HG02759 (cell line): ENCODE results near the gene NRBP1.

Experiments
- ATAC-seq: cut with Tn5 transposase; IDR thresholded peaks from one replicate; pipeline ENCODE4 v1.9.1; 2021; ENCODE audit warnings: mild to moderate bottlenecking, moderate library complexity; ENCODE audit not compliant: unreplicated experiment

Gene NRBP1

DNA sequence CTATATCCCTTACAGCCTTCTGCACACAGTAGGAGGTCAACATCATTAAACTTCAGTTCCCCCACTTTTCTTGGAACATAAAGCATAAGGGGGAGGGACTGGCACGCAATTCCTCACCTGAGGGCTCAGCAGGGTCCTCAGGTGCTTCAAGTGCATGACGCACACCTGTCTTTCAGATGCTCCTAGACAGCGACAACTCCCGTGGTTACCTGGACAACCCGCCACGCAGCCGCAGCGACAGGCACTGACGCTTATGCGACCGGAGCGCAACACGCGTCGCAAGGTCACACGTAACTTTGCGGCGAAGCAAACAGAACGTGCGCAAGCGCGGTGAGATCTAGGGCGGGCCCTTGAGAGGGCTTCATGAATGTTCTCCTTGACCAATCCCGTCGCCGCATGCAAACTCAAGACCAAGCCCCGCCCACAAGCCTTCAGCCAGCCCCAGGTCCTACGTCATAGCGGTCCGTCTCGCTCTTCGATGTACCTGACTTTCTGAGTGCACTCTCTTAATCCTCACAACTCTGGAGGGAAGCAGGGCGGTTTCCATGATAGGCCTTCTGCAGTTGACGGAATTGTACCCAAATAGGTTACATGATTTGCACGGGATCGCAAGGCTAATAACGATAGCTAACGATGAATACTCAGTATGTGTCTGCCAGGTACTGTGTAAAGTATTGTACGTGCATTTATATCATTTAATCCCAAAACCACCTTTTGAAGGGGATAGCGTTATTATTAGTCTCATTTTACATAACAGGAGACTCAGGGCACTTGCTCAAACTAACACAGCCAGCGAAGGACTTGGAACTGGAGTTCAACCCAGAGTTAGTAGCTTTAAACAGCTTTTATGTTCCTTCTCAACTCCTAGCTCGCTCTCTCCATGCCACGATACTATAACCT, 61.3 kb downstream of the NRBP1 start, which contains the start of gene IFT172:
Gene IFT172 (minus strand): TSS at position 246 of the 900 bp plus-strand sequence. CDS start 90 bp downstream, at position 156.
- peak; percentile 98 for ATAC-seq
